HS-27A (cell line): Measurements from ENCODE around the gene PDE4D.

Experiments used
- DNase-seq: peaks from one replicate; pipeline ENCODE4 v3.0.0-alpha.2; 2012; ENCODE audit warnings: low read depth, missing footprints

The PDE4D gene

DNA sequence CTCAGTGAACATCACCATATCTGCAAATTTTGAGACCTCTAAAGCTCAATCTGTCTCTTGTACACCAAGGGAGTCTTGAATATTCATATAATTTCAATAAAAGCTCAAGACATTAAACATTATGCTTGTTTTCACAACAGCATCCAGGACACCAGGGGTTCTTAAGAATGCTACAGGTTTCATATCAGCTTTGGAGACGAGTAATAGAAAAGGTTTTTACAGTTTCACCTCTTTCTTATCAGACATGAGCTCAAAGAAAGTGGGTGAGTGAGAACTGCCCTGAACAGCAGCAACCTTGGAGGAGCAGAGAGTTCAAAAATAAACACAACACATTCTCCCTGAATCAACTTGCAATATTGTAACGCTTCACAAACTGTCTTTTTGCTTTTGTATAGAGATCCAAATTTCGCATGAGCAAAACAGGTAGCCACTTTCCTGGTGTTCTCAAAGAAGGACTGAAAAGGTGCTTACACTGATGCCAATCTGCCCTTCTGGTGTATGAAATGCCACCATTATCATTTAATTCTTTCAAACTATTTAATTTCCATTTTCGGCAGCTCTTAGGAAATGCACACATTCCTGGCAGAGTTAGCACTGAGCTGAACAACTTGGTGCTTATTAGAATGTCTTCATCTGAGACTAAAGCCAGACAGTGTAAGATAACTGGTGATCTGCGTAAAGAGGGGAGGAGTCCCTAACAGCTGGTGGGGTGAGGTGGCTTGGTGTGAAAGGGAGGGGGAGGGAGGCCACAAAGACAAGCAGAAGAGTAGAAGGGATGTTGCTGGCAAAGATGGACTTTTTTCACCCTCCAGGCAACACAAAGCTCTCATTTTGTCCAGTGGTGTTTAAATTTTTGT, 535.3 kb downstream of the PDE4D start:
- DNase-seq = no peak

- DNase-seq = no peak
Observed at GRCh38 chr5:59357381-59357977, 536.0 kb downstream of the PDE4D start.

DNA sequence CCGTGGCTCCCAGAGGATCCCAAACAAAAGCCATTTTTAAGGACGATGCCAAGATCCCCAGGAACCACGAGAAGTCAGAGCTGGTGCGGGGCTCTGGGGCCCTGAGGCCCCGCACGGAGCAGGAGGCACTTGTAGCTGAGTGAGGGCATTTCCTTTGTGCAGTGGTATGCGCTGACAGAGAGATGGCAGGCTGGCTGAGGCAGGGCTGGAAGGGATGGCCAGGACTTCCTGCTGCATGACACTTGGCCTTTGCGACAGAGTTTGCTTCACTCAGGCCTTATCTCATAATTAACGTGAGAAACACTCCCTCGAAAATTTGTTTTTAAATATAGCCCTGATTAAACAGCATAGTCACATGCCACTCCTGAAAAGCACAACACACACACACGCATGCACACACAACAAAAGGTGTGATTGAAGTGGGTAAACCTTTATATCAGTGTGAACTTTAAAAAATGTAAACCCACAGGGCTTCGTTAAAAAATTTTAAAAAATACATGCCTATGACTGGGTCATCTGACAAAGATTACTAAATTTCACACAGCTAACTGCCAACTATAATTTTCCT, 536.6 kb downstream of the PDE4D start:
- DNase-seq = no peak

GRCh38 chr5:59354811-59355210, 538.7 kb downstream of the PDE4D start:
- no peak for DNase-seq

DNA sequence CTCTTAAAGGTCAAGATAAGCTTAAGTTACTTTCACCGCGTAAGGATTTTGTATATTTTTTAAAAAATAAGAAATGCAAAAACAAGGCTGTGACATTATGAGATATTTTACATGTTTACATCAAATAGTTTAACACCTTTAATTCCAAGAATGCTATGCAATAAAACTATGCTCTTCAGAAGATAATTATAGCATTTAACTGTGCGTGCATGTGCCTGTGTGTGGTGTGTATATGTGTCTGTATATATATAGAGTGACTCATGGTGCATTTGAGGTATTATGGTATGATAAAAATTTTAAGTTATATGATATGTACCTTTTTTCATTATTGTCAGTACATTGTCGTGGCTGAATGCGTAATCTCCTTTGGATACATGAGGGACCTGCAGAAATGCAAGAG, 539.3 kb downstream of the PDE4D start:
- DNase-seq = no peak

DNA sequence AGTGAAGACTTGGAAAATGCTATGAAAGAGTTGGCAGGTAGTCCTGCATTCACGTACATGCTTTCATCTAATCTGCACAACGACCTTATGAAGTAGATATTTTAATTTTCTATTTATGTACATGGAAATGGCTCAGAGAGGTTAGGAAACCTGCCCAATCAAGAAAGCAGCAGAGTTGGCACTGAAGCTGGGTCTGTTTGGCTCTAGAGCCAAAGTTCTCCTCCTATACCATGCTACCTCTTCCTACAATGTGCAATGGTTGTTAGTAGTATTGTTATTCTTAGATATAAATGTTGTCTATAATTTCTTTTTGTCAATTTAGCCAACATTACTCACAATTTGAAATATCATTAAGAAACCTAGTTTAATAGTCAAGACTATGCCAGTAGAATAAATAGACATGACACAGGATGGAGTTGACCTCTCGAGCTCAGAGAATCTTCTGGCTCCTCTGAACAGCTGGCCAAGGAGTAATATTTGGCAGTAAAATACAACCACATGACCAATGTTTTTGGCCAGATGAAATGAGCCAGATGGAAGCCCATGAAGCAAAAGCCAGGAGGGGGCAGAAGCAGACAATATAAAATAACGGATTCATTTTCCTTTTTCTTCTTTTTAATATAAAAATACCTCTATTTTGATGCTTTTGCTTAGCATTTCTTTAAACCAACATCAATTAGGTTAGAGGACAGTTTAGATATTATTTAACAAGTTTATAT, 542.3 kb downstream of the PDE4D start:
- DNase-seq = no peak

DNA sequence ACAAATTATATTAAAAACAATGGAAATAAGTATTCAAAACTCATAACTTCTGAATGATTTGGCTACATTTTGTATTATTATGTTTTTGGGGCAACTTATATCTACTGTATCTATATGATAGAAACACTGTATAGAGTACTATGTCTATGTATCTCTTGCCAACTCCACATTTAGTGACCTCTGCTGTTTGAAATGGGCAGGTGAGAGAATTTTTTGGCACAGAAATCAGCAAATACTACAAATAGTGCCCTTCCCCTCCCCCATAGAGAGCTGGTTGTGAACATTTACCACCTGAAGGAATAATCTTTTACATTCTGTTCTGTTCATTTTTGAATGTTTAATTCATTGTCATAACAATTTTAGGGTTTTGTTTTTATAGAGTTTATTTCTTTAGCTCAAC, 545.3 kb downstream of the PDE4D start:
- DNase-seq = no peak

DNA sequence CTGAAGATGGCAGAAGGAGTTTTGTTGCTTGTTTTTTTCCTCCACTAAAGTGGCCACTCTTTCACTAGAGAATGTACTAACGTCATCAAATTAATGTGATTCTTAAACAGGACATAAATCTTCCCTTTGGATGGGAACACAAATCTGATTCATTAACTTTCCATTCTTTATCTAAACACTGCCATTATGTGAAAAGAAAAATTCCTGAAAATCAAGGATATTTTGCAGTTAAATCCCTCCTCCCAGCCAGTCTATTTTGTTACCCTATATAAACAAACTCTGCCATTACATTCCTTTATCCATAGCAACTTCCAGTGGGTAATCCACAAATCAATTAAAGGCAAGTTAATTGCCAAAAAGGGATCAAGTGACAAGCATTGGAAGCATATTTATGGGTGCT, 546.5 kb downstream of the PDE4D start:
- DNase-seq = no peak

GRCh38 chr5:59346514-59346913, 547.0 kb downstream of the PDE4D start:
- DNase-seq = no peak

DNA sequence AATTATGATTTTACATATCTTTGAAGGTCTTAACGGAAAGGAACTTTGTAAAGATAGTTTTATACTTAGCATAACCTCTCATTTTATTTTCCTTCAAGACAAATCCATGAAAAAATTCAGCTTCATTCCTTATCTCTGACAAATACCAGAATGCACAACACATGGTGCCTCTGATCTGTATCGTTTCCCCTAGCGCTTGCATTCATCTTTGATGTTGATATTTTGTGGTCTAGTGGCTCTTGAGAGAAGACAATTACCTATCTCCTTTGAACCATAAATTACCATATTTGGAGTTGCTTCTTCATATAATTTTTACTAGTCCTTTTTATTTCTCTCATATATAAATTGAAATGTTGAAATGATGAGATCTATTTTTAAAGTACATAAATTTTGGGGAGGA, 551.3 kb downstream of the PDE4D start:
- DNase-seq = no peak

GRCh38 chr5:59341760-59342159, 551.8 kb downstream of the PDE4D start:
- DNase-seq = no peak

DNA sequence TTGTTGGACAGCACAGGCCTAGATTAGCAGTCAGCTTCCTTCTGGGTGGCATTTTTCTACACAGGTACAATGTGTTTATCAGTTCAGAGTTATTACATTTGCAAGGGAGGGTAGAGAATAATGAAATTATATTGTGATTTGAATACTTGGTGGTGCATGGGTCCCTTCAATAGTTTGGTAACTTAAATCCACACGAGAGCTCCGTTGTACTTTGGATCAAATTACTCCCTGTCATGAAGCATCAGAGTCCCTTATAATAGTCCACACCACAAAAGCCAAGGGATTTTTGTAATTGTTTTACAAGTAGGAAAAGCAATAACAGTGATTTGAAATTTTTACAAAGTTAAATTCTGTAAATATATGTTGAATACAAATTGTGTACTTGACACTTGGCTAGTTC, 552.4 kb downstream of the PDE4D start:
- DNase-seq = no peak

DNA sequence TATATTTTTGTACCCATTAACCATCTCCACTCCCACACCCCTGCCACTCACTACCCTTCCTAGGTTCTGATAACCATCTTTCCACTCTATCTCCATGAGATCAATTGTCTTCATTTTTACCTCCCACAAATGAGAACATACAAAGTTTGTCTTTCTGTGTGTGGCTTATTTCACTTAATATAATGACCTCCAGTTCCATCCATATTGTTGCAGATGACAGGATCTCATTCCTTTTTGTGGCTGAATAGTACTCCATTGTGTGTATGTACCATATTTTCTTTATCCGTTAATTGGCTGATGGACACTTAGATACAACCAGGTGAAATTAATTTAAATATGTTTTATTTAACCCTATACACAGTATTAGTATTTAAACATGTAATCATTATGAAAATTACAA, 552.9 kb downstream of the PDE4D start:
- DNase-seq = no peak

GRCh38 chr5:59337240-59337639, 556.3 kb downstream of the PDE4D start:
- no peak for DNase-seq

- no peak for DNase-seq
Observed at GRCh38 chr5:59335544-59335943, 558.0 kb downstream of the PDE4D start.

DNA sequence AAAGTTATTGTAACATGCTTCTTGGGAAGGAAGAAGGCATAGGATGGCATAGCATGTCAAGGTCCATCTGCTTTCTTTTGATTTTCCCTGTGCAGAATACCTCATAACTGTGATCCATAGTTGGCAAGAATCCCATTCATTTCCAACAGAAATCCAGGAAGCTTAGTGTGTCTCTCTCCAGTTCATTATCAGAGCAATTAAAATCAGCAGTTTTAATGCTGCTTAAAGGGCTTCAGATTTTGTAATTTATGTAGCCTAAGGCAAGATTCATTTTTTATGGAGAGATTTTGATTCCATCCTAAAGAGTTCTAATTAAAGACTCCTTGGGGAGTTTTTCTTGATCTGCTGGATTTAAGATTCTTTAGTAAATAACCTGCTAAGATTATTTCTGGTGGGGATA, 560.1 kb downstream of the PDE4D start:
- DNase-seq = no peak

DNA sequence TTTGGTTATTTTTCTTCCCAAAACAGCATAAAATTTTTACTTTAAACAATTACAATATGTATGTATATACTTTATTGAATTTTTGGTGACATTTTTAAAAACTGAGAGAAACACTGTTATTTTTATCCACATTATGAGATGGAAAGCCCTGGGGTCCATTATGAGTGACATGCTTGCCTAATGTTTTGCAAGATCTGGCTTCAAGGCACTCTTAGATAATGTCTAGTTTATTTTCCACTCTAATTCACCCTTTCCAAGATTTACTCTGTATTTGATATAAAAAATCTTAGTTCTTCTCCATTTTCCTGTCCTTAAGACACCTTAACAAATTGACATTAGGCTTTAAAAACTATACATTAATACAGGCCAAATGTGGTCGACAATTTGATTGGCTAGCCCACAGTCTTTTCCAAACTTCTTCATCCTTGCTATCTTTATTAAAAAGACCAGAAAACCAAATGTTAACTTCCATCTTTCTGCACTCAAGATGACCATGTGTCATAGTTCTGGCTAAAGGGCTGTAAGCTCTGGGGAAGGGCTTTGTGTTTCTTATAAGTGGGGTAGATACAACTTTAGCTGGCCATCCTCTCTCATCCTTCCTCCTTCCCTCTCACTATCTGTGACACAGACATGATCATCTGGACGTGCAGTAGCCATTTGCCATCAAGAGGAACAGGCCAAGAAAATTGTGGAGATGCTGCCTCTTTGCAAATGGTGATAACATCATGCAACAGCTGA, 561.1 kb downstream of the PDE4D start:
- no peak for DNase-seq

DNA sequence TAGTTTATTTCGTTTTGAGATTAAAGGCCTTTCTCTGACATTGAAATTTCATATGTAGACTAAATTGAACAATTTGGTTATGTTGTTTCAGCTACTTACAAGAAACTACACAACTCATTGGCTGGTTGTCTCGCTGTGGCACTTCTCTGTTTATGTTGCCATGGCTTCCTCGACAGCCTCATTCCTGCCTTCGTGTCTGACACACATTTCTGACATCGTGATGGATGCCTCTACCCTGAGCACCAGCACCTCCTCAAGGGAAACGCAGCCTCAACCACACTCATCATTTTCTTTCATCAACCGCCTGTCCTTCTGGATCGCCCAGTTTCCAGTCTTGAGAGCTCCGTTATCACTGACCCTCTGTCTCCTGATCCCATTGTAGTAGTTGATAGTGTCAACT, 562.8 kb downstream of the PDE4D start:
- DNase-seq = no peak

GRCh38 chr5:59328709-59329296, 564.7 kb downstream of the PDE4D start:
- DNase-seq = peak; percentile 3

GRCh38 chr5:59327191-59327980, 566.1 kb downstream of the PDE4D start:
- DNase-seq = no peak

GRCh38 chr5:59326596-59326995, 566.9 kb downstream of the PDE4D start:
- DNase-seq = no peak
